ENCODE measurements around the gene KRT27. TPM values are rescaled to one million over a fixed set of nuclear protein-coding genes. Genes with fewer than 3 reads are reported as not detected.
"Not testable (repeated sequence)": the region's sequence is repeated elsewhere in the genome, so short reads cannot be mapped to it uniquely, and the experiment has no call there.

The KRT27 gene
- total RNA-seq, 4 donors from 2014 or later = not detected

- TF ChIP-seq POLR2A (IDR thresholded peaks at IDR 0.05) = no peak
- no peak for TF ChIP-seq CTCF (IDR thresholded peaks at IDR 0.05)
- no peaks in the 10 kb centered on the region for H3K4me1 ChIP-seq
- DNase-seq = no peak
- H3K9me3 ChIP-seq = no peaks in the 10 kb centered on the region
- H3K27ac ChIP-seq = no peak overlapping the region
- no peaks in the 10 kb centered on the region for H3K36me3 ChIP-seq
- no peak overlapping the region for H3K4me3 ChIP-seq
- no peaks in the 10 kb centered on the region for H3K27me3 ChIP-seq
Measured at GRCh38 chr17:40753804-40754203, 28.5 kb downstream of the KRT27 start.

- Histone ChIP-seq H3K27ac (no peak overlapping the region), H3K4me3 (no peak overlapping the region), H3K27me3 (no peaks in the 10 kb centered on the region), H3K36me3 (no peaks in the 10 kb centered on the region), H3K9me3 (no peaks in the 10 kb centered on the region), H3K4me1 (no peaks in the 10 kb centered on the region)
- no peak for TF ChIP-seq POLR2A (IDR thresholded peaks at IDR 0.05)
- TF ChIP-seq CTCF (IDR thresholded peaks at IDR 0.05) = no peak
- no peak for DNase-seq
Measured at GRCh38 chr17:40751065-40751464, 31.3 kb downstream of the KRT27 start.

- Histone ChIP-seq H3K9me3 (no peaks in the 10 kb centered on the region), H3K4me1 (no peaks in the 10 kb centered on the region), H3K27ac (no peak overlapping the region), H3K27me3 (no peaks in the 10 kb centered on the region), H3K36me3 (no peaks in the 10 kb centered on the region), H3K4me3 (no peak overlapping the region)
- DNase-seq = no peak
- TF ChIP-seq CTCF (IDR thresholded peaks at IDR 0.05) (no peak), POLR2A (IDR thresholded peaks at IDR 0.05) (no peak)
Measured at GRCh38 chr17:40750391-40750790, 32.0 kb downstream of the KRT27 start.

- not testable (repeated sequence) for H3K4me3 ChIP-seq, H3K36me3 ChIP-seq, H3K9me3 ChIP-seq, H3K27ac ChIP-seq, H3K27me3 ChIP-seq, H3K4me1 ChIP-seq, DNase-seq
Measured at GRCh38 chr17:40748666-40749065, 33.7 kb downstream of the KRT27 start.

GRCh38 chr17:40738553-40738952 lies 43.8 kb downstream of the KRT27 start:
- no peak for DNase-seq
- no peaks in the 10 kb centered on the region for H3K36me3 ChIP-seq
- H3K27me3 ChIP-seq = no peaks in the 10 kb centered on the region
- no peak for TF ChIP-seq POLR2A (IDR thresholded peaks at IDR 0.05)
- no peak overlapping the region for H3K27ac ChIP-seq
- no peak overlapping the region for H3K4me3 ChIP-seq
- H3K9me3 ChIP-seq = peaks cover 0 to 3% (median 0%) of the 10 kb centered on the region in 4 donors
- H3K4me1 ChIP-seq = no peaks in the 10 kb centered on the region

- H3K9me3 ChIP-seq = no peaks in the 10 kb centered on the region
- H3K4me3 ChIP-seq = no peak overlapping the region
- no peaks in the 10 kb centered on the region for H3K36me3 ChIP-seq
- no peak for TF ChIP-seq CTCF (IDR thresholded peaks at IDR 0.05)
- no peak for TF ChIP-seq POLR2A (IDR thresholded peaks at IDR 0.05)
- no peaks in the 10 kb centered on the region for H3K27me3 ChIP-seq
- H3K4me1 ChIP-seq = no peaks in the 10 kb centered on the region
- H3K27ac ChIP-seq = no peak overlapping the region
- DNase-seq = no peak
Measured at GRCh38 chr17:40735016-40735415, 47.3 kb downstream of the KRT27 start.

- H3K9me3 ChIP-seq = no peaks in the 10 kb centered on the region
- TF ChIP-seq CTCF (IDR thresholded peaks at IDR 0.05) (no peak), POLR2A (IDR thresholded peaks at IDR 0.05) (no peak)
Measured at GRCh38 chr17:40734018-40734417, 48.3 kb downstream of the KRT27 start.

More at GRCh38 chr17:40734018-40734417, 48.3 kb downstream of the KRT27 start:
- Histone ChIP-seq H3K27me3 (no peaks in the 10 kb centered on the region), H3K27ac (no peak overlapping the region), H3K4me3 (no peak overlapping the region), H3K36me3 (no peaks in the 10 kb centered on the region), H3K4me1 (no peaks in the 10 kb centered on the region)
- DNase-seq = no peak

All from Peyer's patch (tissue), 4 donors.